PC-3 (cell line): Measurements from ENCODE around the gene IL12RB1.

ENCODE experiments used
- CTCF ChIP-seq: fragments of 300-600 bp; sonication (generic); conservative IDR thresholded peaks from 2 replicates; pipeline ENCODE4 v1.5.1; 2017; ENCODE audit warnings: antibody characterized with exemption, low read depth, mild to moderate bottlenecking, low read length
- EZH2 ChIP-seq: fragments of 300-600 bp; sonication (generic); IDR thresholded peaks from one replicate; pipeline ENCODE4 v1.6.1; 2017; ENCODE audit warnings: antibody characterized with exemption, mild to moderate bottlenecking, low read length; ENCODE audit not compliant: unreplicated experiment
- EZH2phosphoT487 ChIP-seq: fragments of 300-600 bp; sonication (generic); IDR thresholded peaks from 2 replicates; pipeline ENCODE4 v1.6.1; 2018; ENCODE audit warnings: mild to moderate bottlenecking, antibody characterized with exemption, low read length, borderline replicate concordance

- TF ChIP-seq CTCF (no peak), EZH2phosphoT487 (no peak), EZH2 (no peak)
These were observed 26.3 kb downstream of the IL12RB1 start for GRCh38 chr19:18060472-18060871.
